ENCODE results near the gene NOL6. TPM values are rescaled to one million over a fixed set of nuclear protein-coding genes. Genes with fewer than 3 reads are reported as not detected.

NOL6 gene
- total and polyA plus RNA-seq, 9 of the 15 experiments (the other 6 are each of a cell fraction or from before 2014, with no cell fraction given): 7.7 to 58.9 (median 27.0) TPM

DNA sequence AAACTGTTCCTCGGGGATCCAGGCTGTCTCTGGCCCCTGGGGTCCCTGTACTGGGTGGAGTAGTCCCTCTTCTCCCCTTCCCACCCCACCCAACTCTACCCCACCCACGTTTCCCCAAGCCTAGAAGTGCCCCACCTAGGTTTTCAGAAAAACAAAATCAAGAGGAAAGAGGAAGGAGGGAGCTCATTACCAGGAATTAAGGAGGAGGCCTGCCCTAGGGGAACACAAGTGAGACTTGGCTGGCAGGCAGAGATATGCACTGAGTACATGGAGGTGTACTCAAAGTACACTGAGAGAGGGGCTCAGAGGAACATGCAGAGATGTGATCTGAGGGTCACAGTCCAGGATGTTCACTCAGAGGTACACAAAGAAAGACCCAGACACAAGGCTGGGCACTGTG lies 36.5 kb downstream of the NOL6 start:
- H3K9ac ChIP-seq (ENCODE audit: insufficient read depth in 1 of 2, low read depth in 2 of 2, low read length in 2 of 2): peak overlapping the region; percentile 43 to 82; a peak in 3 of 4 replicates
- WGBS (ENCODE audit: insufficient coverage, low coverage, missing lambda C conversion rate): no CpG with 5 or more reads among the region's 2 CpGs
- ATAC-seq (peak; percentile 61), FAIRE-seq (peak; percentile 80), DNase-seq (ENCODE audit: extremely low read depth in 1 of 4, low spot score in 3 of 4) (peak in 2 of 4 experiments; percentile 15 to 50)
- no peaks in the 10 kb centered on the region for H3K27me3 ChIP-seq (ENCODE audit: control insufficient read depth in 2 of 2, insufficient read depth in 2 of 2, low read length in 2 of 2)
- peak overlapping the region; percentile 31 for H3K4me2 ChIP-seq (ENCODE audit: insufficient read depth, low read length)
- H2AFZ ChIP-seq (ENCODE audit: low read depth, low read length): peak overlapping the region; percentile 75
- ChIA-PET POLR2A (interaction anchor here (1.2 kb wide), 1 partner anchor 16 kb away, joined by 3 read pairs; no protein-coding TSS in a partner anchor), CTCF (ENCODE audit: low intra/inter-chr PET ratio) (no interaction called here)
- no peaks in the 10 kb centered on the region for H3K9me1 ChIP-seq (ENCODE audit: control insufficient read depth, insufficient read depth, low read length)
- H3K4me3 ChIP-seq: no peak overlapping the region
- intact Hi-C loops (cut with micrococcal nuclease): no loop called here
- H3K79me2 ChIP-seq (ENCODE audit: control insufficient read depth, insufficient read depth, low read length): no peaks in the 10 kb centered on the region
- in situ Hi-C loops (cut with MboI): no loop called here
- no TSS peak for BruUV-seq (replicated peaks)
- peak overlapping the region; percentile 63; the same call in 2 of the 3 replicates for H3K27ac ChIP-seq (ENCODE audit: extremely low read depth, low read depth, low read length)
- no peaks in the 10 kb centered on the region for H4K20me1 ChIP-seq (replicated peaks; ENCODE audit: control insufficient read depth, insufficient read depth, low read length)
- peaks cover 2% of the 10 kb centered on the region; the same call in 1 of the 3 replicates for H3K36me3 ChIP-seq (ENCODE audit: control insufficient read depth, insufficient read depth, low read length)
- peaks cover 35 to 47% of the 10 kb centered on the region in 2 experiments for H3K4me1 ChIP-seq (replicated peaks in 1 of 2; ENCODE audit: control insufficient read depth in 2 of 2, insufficient read depth in 2 of 2, low read length in 2 of 2)
- no peaks in the 10 kb centered on the region for H3K9me3 ChIP-seq (replicated peaks; ENCODE audit: control insufficient read depth, insufficient read depth, low read depth, low read length)
- TF ChIP-seq HSF4 (CRISPR knock-in tag; IDR thresholded peaks at IDR 0.05; ENCODE audit: borderline replicate concordance) (no peak), MGA (IDR thresholded peaks at IDR 0.05) (no peak), ZNF592 (IDR thresholded peaks at IDR 0.05) (0 out of 2 replicates have a peak, but pooled peaks have one; percentile 39), HOXB6 (CRISPR knock-in tag; IDR thresholded peaks at IDR 0.05; ENCODE audit: borderline replicate concordance) (no peak)
